GM12878 (cell line): ENCODE data around the gene SEC31B. TPM values are rescaled to one million over a fixed set of nuclear protein-coding genes. Genes with fewer than 3 reads are reported as not detected.

Experiments used
- FOS ChIP-seq: IDR thresholded peaks from 3 replicates; pipeline ENCODE4 v1.6.1; 2011; ENCODE audit warnings: borderline replicate concordance; ENCODE audit not compliant: insufficient read length; ENCODE audit errors: extremely low read depth
- HCFC1 ChIP-seq: fragments of 150-350 bp; IDR thresholded peaks from 2 replicates; pipeline ENCODE4 v1.6.1; 2014; ENCODE audit warnings: low read length
- HDAC6 ChIP-seq: fragments of 200-600 bp; sonication (generic); IDR thresholded peaks from one replicate; pipeline ENCODE4 v1.8.0; 2017; ENCODE audit warnings: antibody characterized with exemption; ENCODE audit not compliant: unreplicated experiment
- IKZF2 ChIP-seq, 2 experiments: fragments of 450-650 bp; IDR thresholded peaks; 2 replicates each; pipeline ENCODE4 v1.6.1; 2017; ENCODE audit warnings: mild to moderate bottlenecking in 2 of 2, moderate library complexity in 2 of 2
- MEF2B ChIP-seq: fragments of 450-650 bp; IDR thresholded peaks from 2 replicates; pipeline ENCODE4 v1.6.1; 2018; ENCODE audit warnings: mild to moderate bottlenecking, moderate library complexity; ENCODE audit not compliant: partially characterized antibody, poor library complexity, severe bottlenecking
- NFIC ChIP-seq: IDR thresholded peaks from 2 replicates; pipeline ENCODE4 v1.6.1; 2012; ENCODE audit warnings: low read depth, mild to moderate bottlenecking, inconsistent platforms, low read length, moderate library complexity
- SIN3A ChIP-seq: IDR thresholded peaks from 2 replicates; pipeline ENCODE4 v1.6.1; 2012; ENCODE audit warnings: low read depth, low read length, improper control_type of control experiment
- SIX5 ChIP-seq: IDR thresholded peaks from 2 replicates; pipeline ENCODE4 v1.6.1; 2011; ENCODE audit warnings: mild to moderate bottlenecking, low read depth, low read length, moderate library complexity; ENCODE audit not compliant: severe bottlenecking
- SMAD1 ChIP-seq: fragments of 450-650 bp; IDR thresholded peaks from 2 replicates; pipeline ENCODE4 v1.6.1; 2018; ENCODE audit warnings: mild to moderate bottlenecking, low read depth; ENCODE audit not compliant: partially characterized antibody
- SREBF2 ChIP-seq: IDR thresholded peaks from 2 replicates; pipeline ENCODE4 v1.6.1; 2012; ENCODE audit warnings: mild to moderate bottlenecking, low read length
- TCF7 ChIP-seq: IDR thresholded peaks from 2 replicates; pipeline ENCODE4 v1.6.1; 2014; ENCODE audit warnings: antibody characterized with exemption, borderline replicate concordance
- ZBED1 ChIP-seq: IDR thresholded peaks from 2 replicates; pipeline ENCODE4 v1.6.1; 2016; ENCODE audit warnings: borderline replicate concordance
- ZNF274 ChIP-seq: IDR thresholded peaks from one replicate; pipeline ENCODE4 v1.8.0; 2011; ENCODE audit not compliant: insufficient read length, insufficient read depth
- ZSCAN29 ChIP-seq: fragments of 450-650 bp; IDR thresholded peaks from 2 replicates; pipeline ENCODE4 v1.6.1; 2017; ENCODE audit warnings: mild to moderate bottlenecking, moderate library complexity
- polyA plus RNA-seq, 11 experiments: library from polyadenylated mRNA; depleted of rRNA in 4 of 11; unstranded in 6 of 11; stranded (reverse) in 5 of 11; fragments of >200 nt; fragmentation: Nextera tagmentation in 4 of 11; fragmentation: Illumina TruSeq in 1 of 11; extraction: Ambion mirVana in 4 of 11; extraction: Trizol in 1 of 11; gene quantifications; 1 replicate in 1 of 11; 2 replicates in 10 of 11; pipeline versions ENCODE4 v1.2.1 to v1.2.3, GENCODE V29; 2011 to 2016; ENCODE audit warnings: inconsistent platforms in 2 of 11, missing spikeins in 2 of 11, low read depth in 1 of 11
- total RNA-seq, 4 experiments: library from RNA; depleted of rRNA in 3 of 4; stranded (reverse); fragments of >200 nt in 3 of 4; fragmentation: Illumina TruSeq in 1 of 4; extraction: Trizol in 1 of 4; gene quantifications; 2 replicates each; pipeline versions ENCODE4 v1.2.1 to v1.2.3, GENCODE V29; 2013 to 2021
- TF ChIP-seq, protein P1 (sequence below): fragments of 450-650 bp; IDR thresholded peaks from 2 replicates; pipeline ENCODE4 v1.6.1; 2017; ENCODE audit warnings: mild to moderate bottlenecking, moderate library complexity
- TF ChIP-seq, protein P2 (sequence below): fragments of 450-650 bp; IDR thresholded peaks from 2 replicates; pipeline ENCODE4 v1.6.1; 2016; ENCODE audit warnings: mild to moderate bottlenecking
- TF ChIP-seq, protein P3 (sequence below): fragments of 450-650 bp; IDR thresholded peaks from 2 replicates; pipeline ENCODE4 v1.6.1; 2017; ENCODE audit warnings: antibody characterized with exemption, mild to moderate bottlenecking, moderate library complexity
- TF ChIP-seq, protein P4 (sequence below): fragments of 450-650 bp; formaldehyde crosslinking; IDR thresholded peaks from 2 replicates; pipeline ENCODE4 v1.4.0; 2020; ENCODE audit warnings: mild to moderate bottlenecking, moderate library complexity

SEC31B gene
- total and polyA plus RNA-seq, 10 of the 15 experiments (the other 5 are each of a cell fraction or from before 2014, with no cell fraction given): 3.4 to 24.3 (median 9.9) TPM

DNA sequence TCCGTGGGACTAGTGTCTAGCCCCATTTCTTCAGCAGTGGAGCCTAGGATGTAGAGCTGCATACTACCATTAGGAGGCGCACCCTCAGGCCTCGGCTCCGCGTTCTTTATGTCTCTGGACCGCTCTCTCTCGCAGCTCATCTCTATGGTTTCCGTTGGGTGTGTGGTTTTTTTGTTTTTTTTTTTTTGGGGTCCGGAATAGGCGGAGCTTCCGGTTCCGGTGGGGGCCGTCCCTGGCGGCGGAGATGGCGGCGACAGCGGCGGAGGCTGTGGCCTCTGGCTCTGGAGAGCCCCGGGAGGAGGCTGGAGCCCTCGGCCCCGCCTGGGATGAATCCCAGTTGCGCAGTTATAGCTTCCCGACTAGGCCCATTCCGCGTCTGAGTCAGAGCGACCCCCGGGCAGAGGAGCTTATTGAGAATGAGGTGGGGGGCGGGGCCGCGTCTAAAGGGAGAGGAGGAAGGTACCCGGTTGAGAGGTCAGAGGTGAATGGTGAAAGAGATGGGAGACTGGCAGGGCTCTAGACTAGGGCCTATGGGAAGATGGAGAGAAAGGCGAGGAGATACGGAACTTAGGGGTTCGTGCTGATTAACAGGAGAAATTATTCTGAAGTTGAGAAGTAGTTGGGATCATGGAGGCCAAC, 16.2 kb upstream of the SEC31B start, which contains the start of gene HIF1AN (continued):
- TF ChIP-seq, protein P1, sequence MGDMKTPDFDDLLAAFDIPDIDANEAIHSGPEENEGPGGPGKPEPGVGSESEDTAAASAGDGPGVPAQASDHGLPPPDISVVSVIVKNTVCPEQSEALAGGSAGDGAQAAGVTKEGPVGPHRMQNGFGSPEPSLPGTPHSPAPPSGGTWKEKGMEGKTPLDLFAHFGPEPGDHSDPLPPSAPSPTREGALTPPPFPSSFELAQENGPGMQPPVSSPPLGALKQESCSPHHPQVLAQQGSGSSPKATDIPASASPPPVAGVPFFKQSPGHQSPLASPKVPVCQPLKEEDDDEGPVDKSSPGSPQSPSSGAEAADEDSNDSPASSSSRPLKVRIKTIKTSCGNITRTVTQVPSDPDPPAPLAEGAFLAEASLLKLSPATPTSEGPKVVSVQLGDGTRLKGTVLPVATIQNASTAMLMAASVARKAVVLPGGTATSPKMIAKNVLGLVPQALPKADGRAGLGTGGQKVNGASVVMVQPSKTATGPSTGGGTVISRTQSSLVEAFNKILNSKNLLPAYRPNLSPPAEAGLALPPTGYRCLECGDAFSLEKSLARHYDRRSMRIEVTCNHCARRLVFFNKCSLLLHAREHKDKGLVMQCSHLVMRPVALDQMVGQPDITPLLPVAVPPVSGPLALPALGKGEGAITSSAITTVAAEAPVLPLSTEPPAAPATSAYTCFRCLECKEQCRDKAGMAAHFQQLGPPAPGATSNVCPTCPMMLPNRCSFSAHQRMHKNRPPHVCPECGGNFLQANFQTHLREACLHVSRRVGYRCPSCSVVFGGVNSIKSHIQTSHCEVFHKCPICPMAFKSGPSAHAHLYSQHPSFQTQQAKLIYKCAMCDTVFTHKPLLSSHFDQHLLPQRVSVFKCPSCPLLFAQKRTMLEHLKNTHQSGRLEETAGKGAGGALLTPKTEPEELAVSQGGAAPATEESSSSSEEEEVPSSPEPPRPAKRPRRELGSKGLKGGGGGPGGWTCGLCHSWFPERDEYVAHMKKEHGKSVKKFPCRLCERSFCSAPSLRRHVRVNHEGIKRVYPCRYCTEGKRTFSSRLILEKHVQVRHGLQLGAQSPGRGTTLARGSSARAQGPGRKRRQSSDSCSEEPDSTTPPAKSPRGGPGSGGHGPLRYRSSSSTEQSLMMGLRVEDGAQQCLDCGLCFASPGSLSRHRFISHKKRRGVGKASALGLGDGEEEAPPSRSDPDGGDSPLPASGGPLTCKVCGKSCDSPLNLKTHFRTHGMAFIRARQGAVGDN: peak; percentile 61
- TF ChIP-seq SMAD1: peak; percentile 65
- TF ChIP-seq ZBED1: no peak
- TF ChIP-seq, protein P2, sequence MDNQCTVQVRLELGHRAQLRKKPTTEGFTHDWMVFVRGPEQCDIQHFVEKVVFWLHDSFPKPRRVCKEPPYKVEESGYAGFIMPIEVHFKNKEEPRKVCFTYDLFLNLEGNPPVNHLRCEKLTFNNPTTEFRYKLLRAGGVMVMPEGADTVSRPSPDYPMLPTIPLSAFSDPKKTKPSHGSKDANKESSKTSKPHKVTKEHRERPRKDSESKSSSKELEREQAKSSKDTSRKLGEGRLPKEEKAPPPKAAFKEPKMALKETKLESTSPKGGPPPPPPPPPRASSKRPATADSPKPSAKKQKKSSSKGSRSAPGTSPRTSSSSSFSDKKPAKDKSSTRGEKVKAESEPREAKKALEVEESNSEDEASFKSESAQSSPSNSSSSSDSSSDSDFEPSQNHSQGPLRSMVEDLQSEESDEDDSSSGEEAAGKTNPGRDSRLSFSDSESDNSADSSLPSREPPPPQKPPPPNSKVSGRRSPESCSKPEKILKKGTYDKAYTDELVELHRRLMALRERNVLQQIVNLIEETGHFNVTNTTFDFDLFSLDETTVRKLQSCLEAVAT: peak; percentile 93
- TF ChIP-seq FOS: no peak
- TF ChIP-seq, protein P3, sequence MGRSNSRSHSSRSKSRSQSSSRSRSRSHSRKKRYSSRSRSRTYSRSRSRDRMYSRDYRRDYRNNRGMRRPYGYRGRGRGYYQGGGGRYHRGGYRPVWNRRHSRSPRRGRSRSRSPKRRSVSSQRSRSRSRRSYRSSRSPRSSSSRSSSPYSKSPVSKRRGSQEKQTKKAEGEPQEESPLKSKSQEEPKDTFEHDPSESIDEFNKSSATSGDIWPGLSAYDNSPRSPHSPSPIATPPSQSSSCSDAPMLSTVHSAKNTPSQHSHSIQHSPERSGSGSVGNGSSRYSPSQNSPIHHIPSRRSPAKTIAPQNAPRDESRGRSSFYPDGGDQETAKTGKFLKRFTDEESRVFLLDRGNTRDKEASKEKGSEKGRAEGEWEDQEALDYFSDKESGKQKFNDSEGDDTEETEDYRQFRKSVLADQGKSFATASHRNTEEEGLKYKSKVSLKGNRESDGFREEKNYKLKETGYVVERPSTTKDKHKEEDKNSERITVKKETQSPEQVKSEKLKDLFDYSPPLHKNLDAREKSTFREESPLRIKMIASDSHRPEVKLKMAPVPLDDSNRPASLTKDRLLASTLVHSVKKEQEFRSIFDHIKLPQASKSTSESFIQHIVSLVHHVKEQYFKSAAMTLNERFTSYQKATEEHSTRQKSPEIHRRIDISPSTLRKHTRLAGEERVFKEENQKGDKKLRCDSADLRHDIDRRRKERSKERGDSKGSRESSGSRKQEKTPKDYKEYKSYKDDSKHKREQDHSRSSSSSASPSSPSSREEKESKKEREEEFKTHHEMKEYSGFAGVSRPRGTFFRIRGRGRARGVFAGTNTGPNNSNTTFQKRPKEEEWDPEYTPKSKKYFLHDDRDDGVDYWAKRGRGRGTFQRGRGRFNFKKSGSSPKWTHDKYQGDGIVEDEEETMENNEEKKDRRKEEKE: no peak
- TF ChIP-seq SREBF2: no peak
- no peak for TF ChIP-seq HDAC6
- TF ChIP-seq ZNF274: no peak
- TF ChIP-seq ZSCAN29: no peak
- TF ChIP-seq SIN3A: peak; percentile 82; the same call in 1 of the 2 replicates
- TF ChIP-seq, protein P4, sequence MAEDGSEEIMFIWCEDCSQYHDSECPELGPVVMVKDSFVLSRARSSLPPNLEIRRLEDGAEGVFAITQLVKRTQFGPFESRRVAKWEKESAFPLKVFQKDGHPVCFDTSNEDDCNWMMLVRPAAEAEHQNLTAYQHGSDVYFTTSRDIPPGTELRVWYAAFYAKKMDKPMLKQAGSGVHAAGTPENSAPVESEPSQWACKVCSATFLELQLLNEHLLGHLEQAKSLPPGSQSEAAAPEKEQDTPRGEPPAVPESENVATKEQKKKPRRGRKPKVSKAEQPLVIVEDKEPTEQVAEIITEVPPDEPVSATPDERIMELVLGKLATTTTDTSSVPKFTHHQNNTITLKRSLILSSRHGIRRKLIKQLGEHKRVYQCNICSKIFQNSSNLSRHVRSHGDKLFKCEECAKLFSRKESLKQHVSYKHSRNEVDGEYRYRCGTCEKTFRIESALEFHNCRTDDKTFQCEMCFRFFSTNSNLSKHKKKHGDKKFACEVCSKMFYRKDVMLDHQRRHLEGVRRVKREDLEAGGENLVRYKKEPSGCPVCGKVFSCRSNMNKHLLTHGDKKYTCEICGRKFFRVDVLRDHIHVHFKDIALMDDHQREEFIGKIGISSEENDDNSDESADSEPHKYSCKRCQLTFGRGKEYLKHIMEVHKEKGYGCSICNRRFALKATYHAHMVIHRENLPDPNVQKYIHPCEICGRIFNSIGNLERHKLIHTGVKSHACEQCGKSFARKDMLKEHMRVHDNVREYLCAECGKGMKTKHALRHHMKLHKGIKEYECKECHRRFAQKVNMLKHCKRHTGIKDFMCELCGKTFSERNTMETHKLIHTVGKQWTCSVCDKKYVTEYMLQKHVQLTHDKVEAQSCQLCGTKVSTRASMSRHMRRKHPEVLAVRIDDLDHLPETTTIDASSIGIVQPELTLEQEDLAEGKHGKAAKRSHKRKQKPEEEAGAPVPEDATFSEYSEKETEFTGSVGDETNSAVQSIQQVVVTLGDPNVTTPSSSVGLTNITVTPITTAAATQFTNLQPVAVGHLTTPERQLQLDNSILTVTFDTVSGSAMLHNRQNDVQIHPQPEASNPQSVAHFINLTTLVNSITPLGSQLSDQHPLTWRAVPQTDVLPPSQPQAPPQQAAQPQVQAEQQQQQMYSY: no peak
- TF ChIP-seq SIX5: no peak
- no peak for TF ChIP-seq TCF7
- peak; percentile 16 for TF ChIP-seq MEF2B
- TF ChIP-seq HCFC1: peak; percentile 68
- peak in 1 of 2 experiments; percentile 20; a peak in 1 of 4 replicates for TF ChIP-seq IKZF2 (IDR thresholded peaks at IDR 0.05)
- TF ChIP-seq NFIC: no peak
